Measurements from ENCODE around the gene PLSCR2.

GRCh38 chr3:146501752-146502151 is 32.4 kb upstream of the PLSCR2 start:
- TF ChIP-seq SP1 (IDR thresholded peaks at IDR 0.05): no peak
- TF ChIP-seq CTCF (IDR thresholded peaks at IDR 0.05; ENCODE audit: low read depth, low read length, missing input control): no peak
- TF ChIP-seq YY1 (IDR thresholded peaks at IDR 0.05): no peak
- TF ChIP-seq EGR1 (IDR thresholded peaks at IDR 0.05; ENCODE audit: low read depth in 2 of 2): no peak
- no peak for TF ChIP-seq RAD21 (IDR thresholded peaks at IDR 0.05)
- TF ChIP-seq JUND (IDR thresholded peaks at IDR 0.05): no peak
- TF ChIP-seq MAX (IDR thresholded peaks at IDR 0.05): no peak
- no peak for TF ChIP-seq GABPA (IDR thresholded peaks at IDR 0.05 in 1 of 2, conservative IDR thresholded peaks at IDR 0.05 in 1 of 2)
- no peak for TF ChIP-seq ATF3 (IDR thresholded peaks at IDR 0.05)
- no peak for TF ChIP-seq REST (IDR thresholded peaks at IDR 0.05)
- TF ChIP-seq TAF1 (conservative IDR thresholded peaks at IDR 0.05): no peak
- no peak for TF ChIP-seq RXRA (IDR thresholded peaks at IDR 0.05)
- no peak for TF ChIP-seq FOXA1 (IDR thresholded peaks at IDR 0.05)
- no peak for TF ChIP-seq ZBTB33 (IDR thresholded peaks at IDR 0.05)

Measured in liver (tissue), 3 donors.